Upper lobe of left lung (tissue), 4 donors: ENCODE data around the gene FAM20B.

Experiments used
- CTCF ChIP-seq, 6 experiments: fragments of 450-650 bp in 4 of 6; fragments of 200-600 bp in 2 of 6; sonication (generic) in 2 of 6; IDR thresholded peaks; one replicate each; pipeline ENCODE4 v1.5.1; 2016 to 2019; ENCODE audit warnings: antibody characterized with exemption in 6 of 6
- EP300 ChIP-seq, 4 donors: sonication (generic); formaldehyde crosslinking; IDR thresholded peaks; one replicate each; pipeline ENCODE4 v1.5.1; 2017; ENCODE audit warnings: antibody characterized with exemption in 4 of 4, control low read depth in 2 of 4

GRCh38 chr1:179047636-179047997 lies 21.9 kb downstream of the FAM20B start:
- TF ChIP-seq CTCF (IDR thresholded peaks at IDR 0.05) (no peak), EP300 (IDR thresholded peaks at IDR 0.05) (no peak)
